Right forelimb (tissue), 1 donor: Measurements from ENCODE around the gene GPD1.

Source experiments
- DNase-seq: peaks from one replicate; pipeline ENCODE4 v3.0.0-alpha.2; 2018

Gene GPD1

DNA sequence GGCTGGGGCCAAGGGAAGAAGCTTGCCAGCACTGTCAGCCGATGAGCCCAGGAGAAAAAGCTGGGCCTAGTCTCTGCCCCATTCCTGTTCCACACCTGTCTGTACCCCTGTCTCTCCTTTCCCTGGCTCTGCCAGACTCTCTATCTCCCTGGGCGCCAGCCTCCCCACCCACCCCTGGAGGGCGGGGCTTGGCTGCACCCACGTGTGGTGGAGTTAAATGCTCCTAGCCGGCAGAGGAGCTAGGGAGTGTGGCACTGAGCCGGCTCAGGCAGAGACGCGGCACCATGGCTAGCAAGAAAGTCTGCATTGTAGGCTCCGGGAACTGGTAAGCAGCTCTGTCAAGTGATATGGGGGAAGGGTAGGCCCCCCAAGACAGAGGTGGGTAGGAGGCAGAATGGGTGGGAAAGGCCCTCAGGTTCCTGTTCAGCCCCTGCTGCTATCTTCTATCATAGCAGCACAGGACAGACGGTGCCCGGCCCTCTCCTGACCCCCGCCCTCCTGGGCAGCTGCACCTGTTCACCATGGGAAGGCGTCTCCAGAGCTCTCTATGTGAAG lies at the start of gene GPD1:
TSS of gene GPD1 (plus strand) at position 242 of the 555 bp plus-strand sequence. CDS start at position 285, 43 bp downstream.
- DNase-seq = no peak

DNA sequence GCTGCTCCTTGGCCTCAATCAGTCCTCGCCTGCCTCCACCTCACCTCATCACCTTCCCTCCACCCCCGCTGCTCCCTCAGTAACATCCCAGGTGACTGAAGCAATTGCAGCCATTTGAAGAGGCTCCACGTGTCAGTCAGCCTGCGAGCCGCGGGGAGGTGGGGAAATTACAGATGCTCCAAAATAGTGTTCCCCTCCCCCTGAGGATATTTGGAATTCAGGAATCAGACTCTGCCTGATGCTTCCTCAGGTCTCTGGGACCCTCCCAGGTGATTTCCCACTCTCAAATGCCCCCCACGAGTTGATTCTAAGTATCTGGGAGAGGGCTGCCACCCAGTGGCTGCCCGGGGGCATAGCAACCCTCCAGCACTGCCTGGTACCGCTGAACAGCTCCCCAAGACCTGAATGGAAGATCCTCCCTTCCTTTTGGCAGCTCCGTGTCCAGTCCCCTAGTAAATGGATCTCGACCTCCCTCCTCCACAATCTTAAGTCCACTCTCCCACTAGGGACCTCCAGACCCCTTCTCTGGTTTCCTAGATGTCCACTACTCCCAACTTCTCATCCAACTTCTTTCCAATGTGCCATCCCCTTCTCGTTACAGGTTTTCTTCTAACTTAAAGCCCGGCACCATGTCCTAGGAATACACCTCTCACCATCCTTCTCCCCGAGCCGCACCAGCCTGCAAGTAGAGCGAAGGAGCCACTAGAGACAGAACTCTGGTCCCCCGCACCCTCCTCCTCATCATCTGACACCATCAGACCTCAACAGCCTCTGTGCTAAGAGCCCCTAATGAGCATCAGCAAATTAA lies 47.8 kb upstream of the GPD1 start:
- DNase-seq = peak; percentile 70

DNA sequence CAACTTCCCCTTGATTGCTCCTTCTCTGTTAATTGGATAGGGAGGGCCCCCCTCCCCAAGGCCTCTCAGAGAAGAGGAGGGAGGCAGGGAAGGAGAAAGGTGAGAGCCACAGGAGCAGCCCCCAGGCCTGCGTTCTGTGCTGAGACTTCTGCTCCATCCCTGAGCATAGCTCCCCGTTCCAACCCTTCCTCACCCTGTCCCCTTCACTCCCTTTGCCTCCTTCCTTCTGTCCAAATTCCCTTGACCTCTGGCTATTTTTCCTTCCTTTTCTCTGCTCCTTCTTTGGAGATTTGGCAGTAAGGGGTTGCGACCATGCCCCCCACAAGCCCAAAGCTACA lies 47.2 kb upstream of the GPD1 start:
- no peak for DNase-seq

DNA sequence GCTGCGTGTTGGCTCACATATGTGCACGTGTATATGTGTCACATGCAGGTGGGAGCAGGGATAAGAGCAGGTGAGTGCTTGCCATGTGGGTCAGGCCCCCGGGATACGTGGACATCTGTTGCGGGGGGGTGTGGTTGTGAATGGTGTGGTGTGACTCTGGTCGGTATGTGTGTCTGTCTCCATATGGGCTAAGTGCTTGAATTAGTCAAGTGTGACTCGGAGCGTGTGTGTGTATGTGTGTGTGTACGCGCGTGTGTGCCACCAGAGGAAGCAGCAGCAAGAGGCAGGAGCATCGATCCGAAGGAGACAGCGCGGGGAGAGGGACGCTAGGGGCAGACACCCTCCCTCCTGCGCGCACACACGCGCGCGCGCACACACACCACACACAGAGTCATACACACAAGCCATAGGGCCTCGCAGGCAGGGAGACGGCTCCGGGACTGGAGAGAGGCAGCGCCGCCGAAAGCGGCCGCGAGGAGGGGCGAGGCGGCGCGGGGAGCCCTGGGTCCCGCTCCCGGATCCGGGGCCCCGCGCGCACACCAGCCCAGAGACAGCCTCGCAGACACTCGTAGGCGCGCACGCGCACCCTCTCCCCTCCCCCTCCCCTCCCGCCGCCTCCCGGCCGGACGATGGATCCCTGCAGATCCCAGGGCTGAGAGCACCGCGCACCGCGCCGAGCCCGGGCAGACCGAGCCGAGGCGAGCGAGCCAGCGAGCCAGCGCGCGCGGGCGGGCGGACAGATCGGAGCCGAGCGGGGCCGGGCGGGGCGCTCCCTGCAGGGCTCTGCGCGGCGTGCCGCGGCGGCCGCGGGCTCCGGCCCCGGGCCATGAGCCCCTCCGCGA lies 46.6 kb upstream of the GPD1 start, which contains the start of gene ASIC1:
TSS of gene ASIC1 (plus strand) at position 597 of the 842 bp plus-strand sequence. CDS start 1,171 bp downstream, outside the sequence.
- DNase-seq = peak; percentile 87

DNA sequence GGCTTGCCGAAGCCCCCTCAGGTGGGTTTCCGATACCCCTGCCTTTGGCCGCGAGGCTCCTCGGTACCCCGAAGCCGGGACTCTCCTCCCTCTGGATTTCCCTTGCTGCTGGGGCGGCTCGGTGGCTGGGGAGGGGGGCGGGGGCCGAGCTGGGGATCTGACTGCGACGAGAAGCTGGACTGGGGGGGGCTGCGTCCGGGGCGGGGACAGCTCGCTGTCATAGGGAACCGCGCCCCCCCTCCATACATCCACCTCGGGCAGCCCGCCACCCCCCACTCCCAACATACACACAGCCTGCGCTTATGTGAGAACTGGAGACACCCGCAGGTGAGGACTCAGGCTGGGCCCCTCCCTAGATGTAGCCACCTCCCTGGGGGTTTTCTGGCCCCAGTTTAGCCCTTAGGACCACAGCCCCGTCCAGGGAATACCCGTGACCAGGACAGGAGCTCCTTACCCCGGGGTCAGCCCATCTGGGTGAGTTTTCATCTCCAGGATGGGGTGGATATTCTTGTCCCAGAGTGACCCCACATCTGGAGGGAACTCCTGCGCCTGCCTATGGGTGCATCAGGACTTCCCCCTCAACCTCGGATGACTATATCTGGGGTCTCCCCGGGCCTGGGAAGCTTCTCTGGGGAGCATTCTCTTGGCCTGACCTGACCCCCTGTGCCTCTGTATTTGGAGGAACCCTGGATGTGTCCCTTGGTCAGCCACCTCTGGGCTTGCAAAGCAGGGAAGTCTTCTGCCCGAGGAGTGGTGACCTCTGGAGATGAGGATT lies 45.7 kb upstream of the GPD1 start:
- no peak for DNase-seq

DNA sequence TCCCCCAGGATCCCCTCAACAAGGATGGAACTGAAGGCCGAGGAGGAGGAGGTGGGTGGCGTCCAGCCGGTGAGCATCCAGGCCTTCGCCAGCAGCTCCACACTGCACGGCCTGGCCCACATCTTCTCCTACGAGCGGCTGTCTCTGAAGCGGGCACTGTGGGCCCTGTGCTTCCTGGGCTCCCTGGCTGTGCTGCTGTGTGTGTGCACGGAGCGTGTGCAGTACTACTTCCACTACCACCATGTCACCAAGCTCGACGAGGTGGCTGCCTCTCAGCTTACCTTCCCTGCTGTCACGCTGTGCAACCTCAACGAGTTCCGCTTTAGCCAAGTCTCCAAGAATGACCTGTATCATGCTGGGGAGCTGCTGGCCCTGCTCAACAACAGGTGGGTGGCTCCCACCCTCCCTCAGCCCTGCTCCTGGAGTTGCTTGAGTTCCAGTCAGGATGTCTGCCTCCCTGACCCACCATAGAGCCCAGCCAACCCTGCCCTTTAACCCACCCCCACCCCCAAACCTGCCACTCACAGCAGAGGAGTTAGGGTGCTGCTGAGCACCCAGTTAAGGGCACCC lies 45.0 kb upstream of the GPD1 start:
- DNase-seq = no peak

DNA sequence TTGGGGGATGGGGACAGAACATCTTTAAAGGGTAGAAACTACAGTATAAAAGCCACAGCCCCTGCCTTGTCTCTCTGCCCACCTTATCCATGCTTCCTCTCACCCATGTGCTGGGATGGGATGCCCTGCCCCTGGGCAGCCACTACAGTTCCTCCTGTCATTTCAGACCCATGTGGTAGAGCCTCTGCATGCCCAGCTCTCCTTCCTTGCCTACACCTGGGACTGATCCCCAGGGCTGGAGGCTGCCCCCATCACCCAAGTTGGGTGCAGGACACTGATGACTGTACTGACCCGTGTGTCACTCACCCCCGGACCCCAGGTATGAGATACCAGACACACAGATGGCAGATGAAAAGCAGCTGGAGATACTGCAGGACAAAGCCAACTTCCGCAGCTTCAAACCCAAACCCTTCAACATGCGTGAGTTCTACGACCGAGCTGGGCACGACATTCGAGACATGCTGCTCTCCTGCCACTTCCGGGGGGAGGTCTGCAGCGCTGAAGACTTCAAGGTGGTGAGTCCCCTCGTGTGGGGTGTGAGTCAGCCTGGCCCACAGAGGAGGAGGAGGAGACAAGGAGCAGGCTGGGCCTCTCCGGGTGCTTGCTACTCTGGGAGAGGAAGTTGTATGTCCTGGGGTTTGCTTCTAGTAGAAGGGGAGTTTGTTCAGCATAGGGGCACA lies 44.2 kb upstream of the GPD1 start:
- no peak for DNase-seq

DNA sequence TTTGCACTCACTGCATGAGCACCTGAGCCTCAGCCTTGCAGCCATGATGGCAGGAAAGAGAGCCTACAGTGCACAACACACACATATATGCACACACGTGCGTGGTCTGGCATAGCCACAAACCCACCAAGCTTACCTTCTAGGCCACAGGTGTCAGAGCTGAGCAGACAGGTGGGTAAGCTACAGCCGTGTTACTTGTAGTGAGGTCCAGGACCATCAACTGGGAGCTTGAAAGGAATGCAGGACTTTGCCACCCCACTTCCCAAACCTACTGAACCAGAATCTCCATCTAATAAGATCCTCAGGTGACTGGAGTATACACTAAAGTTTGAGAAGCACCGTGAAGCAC lies 43.7 kb upstream of the GPD1 start:
- no peak for DNase-seq

DNA sequence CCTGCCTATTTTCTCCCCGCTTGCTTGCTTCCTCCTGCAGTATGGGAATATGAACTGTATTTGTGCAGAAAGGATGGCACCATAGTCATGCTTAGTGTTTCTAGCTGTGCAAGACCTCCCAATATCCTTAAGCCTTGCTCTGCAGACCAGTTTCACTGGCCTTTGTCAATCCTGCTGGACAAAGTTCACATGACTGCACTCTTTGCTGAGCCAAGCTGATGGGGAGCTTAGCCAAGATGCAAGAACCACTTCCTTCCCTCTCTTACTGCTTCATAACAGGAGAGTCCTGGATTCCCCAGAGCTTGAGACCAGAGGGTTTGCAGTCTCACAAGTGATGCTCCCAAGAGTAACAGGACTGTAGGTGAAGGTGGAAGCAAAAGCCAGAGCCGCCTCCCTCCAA lies 42.6 kb upstream of the GPD1 start:
- no peak for DNase-seq

DNA sequence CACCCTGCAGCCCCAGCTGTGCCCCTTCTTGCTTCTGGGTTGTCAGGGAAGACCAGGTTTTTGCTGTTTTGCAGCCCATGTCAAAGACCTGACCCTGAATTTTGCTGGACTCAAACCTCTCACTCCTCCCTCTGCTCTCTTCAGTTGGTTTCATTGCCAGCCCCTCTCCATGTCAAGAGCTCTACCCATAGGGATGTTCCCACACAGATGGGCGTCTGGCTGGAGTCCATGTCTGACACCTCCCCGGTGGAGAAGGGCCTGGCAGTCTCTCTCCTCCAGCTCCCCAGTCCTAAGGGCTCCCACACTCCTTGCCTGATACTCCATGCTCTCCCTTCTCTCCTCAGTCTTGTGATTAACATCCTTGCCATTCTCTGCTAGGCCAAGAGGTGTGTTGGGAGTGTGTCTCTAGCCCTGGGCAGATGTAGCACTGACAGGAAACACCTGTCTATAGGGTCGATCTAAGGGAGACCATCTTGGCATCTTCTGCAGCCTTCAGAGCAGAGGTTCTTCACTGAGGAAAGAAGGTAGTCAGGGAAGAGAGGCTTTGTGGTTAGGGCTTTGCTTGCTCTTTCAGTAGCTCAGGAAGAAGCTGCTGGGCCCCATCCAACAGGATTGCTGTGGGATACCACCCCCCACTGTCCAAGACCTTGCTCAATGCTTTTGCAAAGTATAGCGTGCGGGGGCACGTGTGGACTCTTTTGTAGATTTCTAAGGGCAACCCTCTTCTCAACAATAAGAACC lies 41.7 kb upstream of the GPD1 start:
- DNase-seq = no peak

DNA sequence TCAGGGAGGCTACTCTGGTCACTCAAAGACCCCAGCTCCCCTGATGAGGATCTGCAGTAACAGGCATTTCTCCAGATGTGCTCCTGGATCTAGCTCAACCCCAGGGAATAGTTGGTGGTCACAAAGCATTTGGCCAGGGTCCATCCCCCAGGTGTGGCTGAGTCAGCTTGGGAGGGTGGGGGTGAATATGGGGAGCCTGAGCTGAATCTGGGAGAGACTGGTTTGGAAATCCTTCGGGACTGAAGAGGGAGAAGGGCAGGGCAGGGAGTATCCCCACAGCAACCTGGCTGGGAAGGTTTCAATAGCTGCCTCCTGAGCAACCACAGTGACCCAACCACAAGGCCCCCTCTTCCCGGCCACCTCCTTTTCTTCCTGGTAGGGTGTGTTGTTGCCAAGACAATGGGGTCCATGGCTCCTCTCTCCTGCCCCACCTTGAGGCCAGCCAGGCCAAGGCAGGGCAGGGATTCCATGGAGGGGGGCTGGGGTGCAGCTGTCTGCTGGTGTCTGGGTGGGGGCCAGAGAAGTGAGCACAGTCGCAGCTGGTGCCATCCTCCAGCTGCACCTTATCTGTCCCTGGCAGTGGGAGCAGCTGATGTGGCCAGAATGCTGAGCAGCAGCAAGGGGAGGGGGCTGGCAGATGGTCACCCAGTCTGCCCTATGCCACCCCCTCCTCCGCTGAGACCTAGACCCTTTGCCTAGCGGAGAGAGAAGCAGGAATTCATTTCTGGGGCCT lies 40.9 kb upstream of the GPD1 start:
- DNase-seq = peak; percentile 70

DNA sequence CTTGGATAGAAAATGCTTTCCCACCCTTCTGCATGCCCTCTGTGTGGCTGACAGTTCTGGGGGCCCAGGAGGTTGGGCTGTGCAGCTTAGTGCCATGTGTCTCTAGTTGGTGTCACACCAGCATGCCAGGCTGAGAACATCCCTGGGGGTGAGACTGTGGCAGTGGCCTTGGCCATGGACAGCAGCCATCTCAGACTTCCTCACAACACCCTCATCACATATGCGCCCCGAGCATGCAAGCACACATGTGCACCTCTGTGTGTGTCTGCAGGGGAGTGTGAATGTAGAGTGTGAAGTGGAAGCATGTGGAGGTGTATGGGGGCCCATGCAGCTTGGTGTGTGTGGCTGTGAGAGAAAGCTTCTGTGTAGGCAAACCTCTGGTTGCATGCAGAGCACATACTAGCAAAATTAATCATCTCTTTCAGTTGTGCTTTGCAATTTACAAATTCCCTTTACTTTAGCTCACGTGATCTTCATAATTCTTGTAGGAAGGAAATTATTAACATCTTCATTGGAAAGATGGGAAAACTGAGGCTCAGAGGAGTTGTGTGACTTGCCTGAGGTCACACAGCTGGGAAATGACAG lies 38.0 kb upstream of the GPD1 start:
- DNase-seq = no peak

DNA sequence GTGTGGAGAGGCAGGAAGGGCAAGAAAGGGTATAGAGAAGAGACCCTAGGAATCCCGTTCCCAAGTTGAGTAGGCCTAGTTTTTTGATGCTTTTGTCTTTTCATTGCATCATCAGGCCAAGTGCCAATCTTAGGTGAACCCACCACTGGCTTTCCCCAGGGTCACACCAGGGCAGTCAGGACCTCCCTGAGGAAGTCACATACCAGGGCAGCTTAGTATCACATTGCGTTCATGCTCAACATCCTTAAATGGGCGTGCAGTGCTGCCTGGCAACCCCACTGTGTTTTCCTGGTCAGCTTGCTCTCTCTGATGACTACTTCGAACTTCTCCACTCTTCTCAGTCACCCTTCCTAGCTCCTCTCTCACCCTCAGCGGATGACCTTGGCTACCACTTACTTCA lies 37.4 kb upstream of the GPD1 start:
- DNase-seq = no peak

DNA sequence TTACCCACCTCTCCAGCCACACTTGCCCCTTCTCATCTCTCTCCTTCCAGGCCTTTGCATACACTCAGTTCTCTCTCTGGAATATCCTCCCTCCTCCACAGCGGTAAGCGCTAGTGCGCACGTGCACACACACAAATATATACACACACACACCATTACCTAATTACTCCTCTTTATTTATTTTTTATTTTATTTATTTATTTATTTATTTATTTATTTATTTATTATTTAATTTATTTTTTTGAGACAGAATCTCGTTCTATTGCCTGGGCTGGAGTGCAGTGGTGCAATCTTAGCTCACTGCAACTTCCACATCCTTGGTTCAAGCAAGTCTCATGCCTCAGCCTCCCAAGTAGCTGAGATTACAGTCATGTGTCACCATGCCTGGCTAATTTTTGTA lies 34.7 kb upstream of the GPD1 start:
- no peak for DNase-seq

DNA sequence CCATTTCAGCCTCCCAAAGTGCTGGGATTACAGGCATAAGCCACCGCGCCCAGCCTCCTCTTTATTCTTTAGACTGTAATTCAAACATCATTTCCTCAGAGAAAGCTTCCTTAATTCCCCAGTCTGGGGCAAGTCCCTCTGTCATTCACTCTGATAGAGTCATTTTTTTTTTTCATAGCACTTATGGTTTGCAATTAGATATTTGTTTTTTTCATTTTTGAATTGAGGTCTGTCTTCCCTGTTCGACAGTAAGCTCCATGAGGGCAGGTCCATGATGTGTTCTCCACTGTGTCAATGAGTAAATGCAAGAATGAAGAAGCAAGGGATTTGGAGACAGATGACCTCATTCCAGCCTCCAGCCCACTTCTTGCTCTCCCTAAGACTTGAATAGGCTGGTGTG lies 34.3 kb upstream of the GPD1 start:
- no peak for DNase-seq

DNA sequence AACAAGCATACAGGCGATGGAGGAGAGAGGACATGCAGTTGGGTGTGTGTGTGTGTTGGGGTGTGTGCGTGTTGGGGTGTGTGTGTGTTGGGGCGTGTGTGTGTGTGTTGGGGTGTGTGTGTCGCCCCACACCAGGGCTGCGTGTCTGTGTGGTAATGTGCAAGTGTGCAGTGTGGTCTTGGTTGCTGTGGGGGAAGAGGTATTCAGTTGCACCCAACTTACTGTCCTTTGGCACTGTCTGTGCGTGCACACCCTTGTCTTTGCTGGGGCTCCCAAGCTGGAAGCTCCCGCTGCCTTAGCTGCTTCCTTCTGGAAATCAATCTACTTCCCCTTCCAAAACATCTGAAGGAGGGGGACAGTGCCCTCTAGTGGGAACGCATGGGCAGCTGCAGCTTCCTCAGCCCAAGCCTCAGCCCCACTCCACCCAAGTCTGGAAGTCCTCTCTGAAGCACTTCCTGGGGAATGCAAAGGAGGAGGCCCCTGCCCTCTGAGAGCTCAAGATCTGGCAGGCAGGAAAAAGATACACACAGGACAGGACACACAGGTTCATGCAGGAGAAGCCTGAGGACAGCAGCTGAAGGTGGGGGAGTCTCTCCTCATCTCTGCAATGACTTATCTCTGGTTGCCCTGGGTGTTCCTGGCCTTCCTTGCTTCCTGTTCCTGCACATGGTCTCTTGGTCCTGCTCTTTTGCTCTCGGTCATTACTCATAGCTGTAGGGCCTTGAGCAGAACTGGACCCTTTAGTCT lies 33.3 kb upstream of the GPD1 start:
- DNase-seq = peak; percentile 89

DNA sequence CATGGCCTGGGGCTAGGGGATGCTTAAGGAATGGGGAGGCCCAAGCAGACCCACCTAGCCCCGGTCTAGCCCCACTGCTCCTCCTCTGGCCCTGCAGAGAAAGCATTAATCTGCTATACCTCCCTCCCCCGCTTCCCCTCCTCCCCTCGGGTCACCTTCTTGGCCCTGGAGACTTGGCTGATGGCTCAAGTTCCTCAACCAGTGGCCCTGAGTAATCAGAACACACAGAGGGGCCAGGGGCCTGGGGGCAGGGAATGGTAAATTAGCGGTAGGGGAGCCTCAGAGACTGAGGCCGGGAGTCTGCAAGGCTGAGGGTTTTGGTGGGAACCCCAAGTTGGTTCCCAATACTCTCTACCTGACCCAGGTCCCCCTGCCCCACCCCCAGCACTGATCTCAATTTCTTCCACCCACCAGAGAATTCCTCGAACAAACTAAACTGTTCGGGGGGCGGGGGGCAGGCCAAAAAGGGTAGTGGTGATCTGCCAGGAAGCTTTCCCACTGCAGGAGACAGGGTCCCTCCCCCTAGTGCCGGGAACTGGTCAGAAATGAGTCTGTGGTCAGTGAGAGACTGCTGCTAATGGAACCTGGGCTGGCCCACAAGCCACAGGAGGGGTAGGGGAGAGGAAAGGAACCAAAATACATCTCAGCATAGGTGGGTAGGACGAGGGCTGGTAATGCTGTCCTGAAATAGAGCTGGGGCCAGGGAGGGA lies 31.5 kb upstream of the GPD1 start:
- no peak for DNase-seq

DNA sequence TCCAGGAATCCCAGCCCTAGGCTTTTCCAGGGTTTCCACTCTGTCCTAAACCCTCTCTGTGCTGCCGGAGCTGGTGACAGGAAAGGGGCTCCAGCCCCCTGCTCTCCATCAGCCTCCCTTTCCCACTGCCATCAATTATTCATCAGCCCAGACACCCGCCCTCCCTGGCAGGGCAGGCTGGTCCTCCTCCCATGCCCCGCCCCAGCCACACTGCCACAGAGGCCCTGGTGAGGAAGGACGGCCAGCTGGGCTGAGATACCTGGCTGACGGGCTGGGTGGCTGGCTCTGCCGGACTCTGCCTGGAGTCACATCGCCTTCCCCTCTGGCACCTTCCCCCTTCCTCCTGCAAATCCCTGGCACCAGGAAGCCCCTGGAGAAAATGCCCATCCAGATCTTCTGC lies 30.6 kb upstream of the GPD1 start:
- DNase-seq = no peak

DNA sequence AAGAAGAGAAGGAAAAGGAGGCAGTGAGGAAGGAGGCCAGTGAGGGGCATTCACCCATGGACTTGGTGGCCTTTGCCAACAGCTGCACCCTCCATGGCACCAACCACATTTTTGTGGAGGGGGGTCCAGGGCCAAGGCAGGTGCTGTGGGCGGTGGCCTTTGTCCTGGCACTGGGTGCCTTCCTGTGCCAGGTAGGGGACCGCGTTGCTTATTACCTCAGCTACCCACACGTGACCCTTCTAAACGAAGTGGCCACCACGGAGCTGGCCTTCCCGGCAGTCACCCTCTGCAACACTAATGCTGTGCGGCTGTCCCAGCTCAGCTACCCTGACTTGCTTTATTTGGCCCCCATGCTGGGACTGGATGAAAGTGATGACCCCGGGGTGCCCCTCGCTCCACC lies 30.1 kb upstream of the GPD1 start:
- no peak for DNase-seq
